ENCODE measurements around the gene CTAGE15.
"Not testable (repeated sequence)": the region's sequence is repeated elsewhere in the genome, so short reads cannot be mapped to it uniquely, and the experiment has no call there.

GRCh38 chr7:143563306-143563705, 8.3 kb upstream of the CTAGE15 start:
- TF ChIP-seq, protein P1, sequence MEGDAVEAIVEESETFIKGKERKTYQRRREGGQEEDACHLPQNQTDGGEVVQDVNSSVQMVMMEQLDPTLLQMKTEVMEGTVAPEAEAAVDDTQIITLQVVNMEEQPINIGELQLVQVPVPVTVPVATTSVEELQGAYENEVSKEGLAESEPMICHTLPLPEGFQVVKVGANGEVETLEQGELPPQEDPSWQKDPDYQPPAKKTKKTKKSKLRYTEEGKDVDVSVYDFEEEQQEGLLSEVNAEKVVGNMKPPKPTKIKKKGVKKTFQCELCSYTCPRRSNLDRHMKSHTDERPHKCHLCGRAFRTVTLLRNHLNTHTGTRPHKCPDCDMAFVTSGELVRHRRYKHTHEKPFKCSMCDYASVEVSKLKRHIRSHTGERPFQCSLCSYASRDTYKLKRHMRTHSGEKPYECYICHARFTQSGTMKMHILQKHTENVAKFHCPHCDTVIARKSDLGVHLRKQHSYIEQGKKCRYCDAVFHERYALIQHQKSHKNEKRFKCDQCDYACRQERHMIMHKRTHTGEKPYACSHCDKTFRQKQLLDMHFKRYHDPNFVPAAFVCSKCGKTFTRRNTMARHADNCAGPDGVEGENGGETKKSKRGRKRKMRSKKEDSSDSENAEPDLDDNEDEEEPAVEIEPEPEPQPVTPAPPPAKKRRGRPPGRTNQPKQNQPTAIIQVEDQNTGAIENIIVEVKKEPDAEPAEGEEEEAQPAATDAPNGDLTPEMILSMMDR (IDR thresholded peaks at IDR 0.05): not testable (repeated sequence)
- TF ChIP-seq POLR2A, POLR2AphosphoS5 (IDR thresholded peaks at IDR 0.05): not testable (repeated sequence)
